GM23338 (cell line): ENCODE data around the gene CLTRN.

Source experiments
- CREB1 ChIP-seq: fragments of 250-450 bp; sonication (Bioruptor Pico); IDR thresholded peaks from 2 replicates; pipeline ENCODE4 v1.5.0; 2020; ENCODE audit warnings: low read depth, mild to moderate bottlenecking, moderate library complexity
- EZH2 ChIP-seq: fragments of 200-600 bp; sonication (generic); IDR thresholded peaks from one replicate; pipeline ENCODE4 v1.8.0; 2017; ENCODE audit warnings: antibody characterized with exemption, mild to moderate bottlenecking, low read depth; ENCODE audit not compliant: unreplicated experiment
- EZH2phosphoT487 ChIP-seq: fragments of 200-600 bp; sonication (generic); IDR thresholded peaks from one replicate; pipeline ENCODE4 v1.8.1; 2018; ENCODE audit warnings: antibody characterized with exemption; ENCODE audit not compliant: unreplicated experiment
- JUNB ChIP-seq: IDR thresholded peaks from one replicate; pipeline ENCODE4 v1.6.1; 2016; ENCODE audit warnings: antibody characterized with exemption; ENCODE audit not compliant: unreplicated experiment
- NANOG ChIP-seq: IDR thresholded peaks from 2 replicates; pipeline ENCODE4 v1.6.1; 2016; ENCODE audit warnings: antibody characterized with exemption, borderline replicate concordance
- POLR2AphosphoS5 ChIP-seq: IDR thresholded peaks from 2 replicates; pipeline ENCODE4 v1.6.1; 2016; ENCODE audit warnings: antibody characterized with exemption, low read depth
- STAT1 ChIP-seq: IDR thresholded peaks from one replicate; pipeline ENCODE4 v1.6.1; 2016; ENCODE audit warnings: antibody characterized with exemption; ENCODE audit not compliant: unreplicated experiment
- TF ChIP-seq, protein P1 (sequence below), 2 experiments: fragments of 200-600 bp in 1 of 2; sonication (generic) in 1 of 2; conservative IDR thresholded peaks; 2 replicates each; pipeline versions ENCODE4 v1.5.1 to v1.6.1; 2016 to 2017; ENCODE audit warnings: antibody characterized with exemption in 2 of 2, low read depth in 2 of 2, mild to moderate bottlenecking in 2 of 2, moderate library complexity in 1 of 2
- TF ChIP-seq, protein P2 (sequence below): IDR thresholded peaks from one replicate; pipeline ENCODE4 v1.6.1; 2018; ENCODE audit warnings: antibody characterized with exemption; ENCODE audit not compliant: unreplicated experiment
- TF ChIP-seq, protein P3 (sequence below): IDR thresholded peaks from 2 replicates; pipeline ENCODE4 v1.6.1; 2016; ENCODE audit warnings: antibody characterized with exemption

DNA sequence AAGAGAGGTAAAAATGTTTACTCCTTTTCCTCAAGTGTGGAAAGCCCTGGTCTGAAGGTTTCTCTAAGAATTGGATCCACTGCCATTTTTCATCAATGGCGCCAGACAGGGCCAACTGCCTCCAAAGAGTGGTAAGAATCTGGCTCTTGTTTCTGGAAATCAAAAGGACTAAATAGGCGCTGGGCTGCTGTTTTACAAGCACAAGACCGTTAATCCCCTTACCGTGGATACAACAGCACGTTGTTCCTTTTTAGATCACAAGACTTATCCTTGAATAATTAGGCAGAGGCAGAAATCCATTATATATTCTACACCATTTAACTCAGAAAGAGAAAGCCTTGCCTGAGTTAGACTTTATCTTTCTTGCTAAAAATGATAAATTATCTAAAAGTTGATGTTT, 10.6 kb downstream of the CLTRN start:
- TF ChIP-seq, protein P1, sequence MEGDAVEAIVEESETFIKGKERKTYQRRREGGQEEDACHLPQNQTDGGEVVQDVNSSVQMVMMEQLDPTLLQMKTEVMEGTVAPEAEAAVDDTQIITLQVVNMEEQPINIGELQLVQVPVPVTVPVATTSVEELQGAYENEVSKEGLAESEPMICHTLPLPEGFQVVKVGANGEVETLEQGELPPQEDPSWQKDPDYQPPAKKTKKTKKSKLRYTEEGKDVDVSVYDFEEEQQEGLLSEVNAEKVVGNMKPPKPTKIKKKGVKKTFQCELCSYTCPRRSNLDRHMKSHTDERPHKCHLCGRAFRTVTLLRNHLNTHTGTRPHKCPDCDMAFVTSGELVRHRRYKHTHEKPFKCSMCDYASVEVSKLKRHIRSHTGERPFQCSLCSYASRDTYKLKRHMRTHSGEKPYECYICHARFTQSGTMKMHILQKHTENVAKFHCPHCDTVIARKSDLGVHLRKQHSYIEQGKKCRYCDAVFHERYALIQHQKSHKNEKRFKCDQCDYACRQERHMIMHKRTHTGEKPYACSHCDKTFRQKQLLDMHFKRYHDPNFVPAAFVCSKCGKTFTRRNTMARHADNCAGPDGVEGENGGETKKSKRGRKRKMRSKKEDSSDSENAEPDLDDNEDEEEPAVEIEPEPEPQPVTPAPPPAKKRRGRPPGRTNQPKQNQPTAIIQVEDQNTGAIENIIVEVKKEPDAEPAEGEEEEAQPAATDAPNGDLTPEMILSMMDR (conservative IDR thresholded peaks at IDR 0.05; ENCODE audit: low read depth in 2 of 2): no peak
- TF ChIP-seq, protein P2, sequence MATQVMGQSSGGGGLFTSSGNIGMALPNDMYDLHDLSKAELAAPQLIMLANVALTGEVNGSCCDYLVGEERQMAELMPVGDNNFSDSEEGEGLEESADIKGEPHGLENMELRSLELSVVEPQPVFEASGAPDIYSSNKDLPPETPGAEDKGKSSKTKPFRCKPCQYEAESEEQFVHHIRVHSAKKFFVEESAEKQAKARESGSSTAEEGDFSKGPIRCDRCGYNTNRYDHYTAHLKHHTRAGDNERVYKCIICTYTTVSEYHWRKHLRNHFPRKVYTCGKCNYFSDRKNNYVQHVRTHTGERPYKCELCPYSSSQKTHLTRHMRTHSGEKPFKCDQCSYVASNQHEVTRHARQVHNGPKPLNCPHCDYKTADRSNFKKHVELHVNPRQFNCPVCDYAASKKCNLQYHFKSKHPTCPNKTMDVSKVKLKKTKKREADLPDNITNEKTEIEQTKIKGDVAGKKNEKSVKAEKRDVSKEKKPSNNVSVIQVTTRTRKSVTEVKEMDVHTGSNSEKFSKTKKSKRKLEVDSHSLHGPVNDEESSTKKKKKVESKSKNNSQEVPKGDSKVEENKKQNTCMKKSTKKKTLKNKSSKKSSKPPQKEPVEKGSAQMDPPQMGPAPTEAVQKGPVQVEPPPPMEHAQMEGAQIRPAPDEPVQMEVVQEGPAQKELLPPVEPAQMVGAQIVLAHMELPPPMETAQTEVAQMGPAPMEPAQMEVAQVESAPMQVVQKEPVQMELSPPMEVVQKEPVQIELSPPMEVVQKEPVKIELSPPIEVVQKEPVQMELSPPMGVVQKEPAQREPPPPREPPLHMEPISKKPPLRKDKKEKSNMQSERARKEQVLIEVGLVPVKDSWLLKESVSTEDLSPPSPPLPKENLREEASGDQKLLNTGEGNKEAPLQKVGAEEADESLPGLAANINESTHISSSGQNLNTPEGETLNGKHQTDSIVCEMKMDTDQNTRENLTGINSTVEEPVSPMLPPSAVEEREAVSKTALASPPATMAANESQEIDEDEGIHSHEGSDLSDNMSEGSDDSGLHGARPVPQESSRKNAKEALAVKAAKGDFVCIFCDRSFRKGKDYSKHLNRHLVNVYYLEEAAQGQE: no peak
- TF ChIP-seq EZH2phosphoT487: no peak
- no peak for TF ChIP-seq POLR2AphosphoS5
- no peak for TF ChIP-seq STAT1
- TF ChIP-seq CREB1: no peak
- no peak for TF ChIP-seq EZH2
- no peak for TF ChIP-seq NANOG
- TF ChIP-seq, protein P3, sequence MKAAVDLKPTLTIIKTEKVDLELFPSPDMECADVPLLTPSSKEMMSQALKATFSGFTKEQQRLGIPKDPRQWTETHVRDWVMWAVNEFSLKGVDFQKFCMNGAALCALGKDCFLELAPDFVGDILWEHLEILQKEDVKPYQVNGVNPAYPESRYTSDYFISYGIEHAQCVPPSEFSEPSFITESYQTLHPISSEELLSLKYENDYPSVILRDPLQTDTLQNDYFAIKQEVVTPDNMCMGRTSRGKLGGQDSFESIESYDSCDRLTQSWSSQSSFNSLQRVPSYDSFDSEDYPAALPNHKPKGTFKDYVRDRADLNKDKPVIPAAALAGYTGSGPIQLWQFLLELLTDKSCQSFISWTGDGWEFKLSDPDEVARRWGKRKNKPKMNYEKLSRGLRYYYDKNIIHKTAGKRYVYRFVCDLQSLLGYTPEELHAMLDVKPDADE: no peak
- no peak for TF ChIP-seq JUNB
